HG03439 (cell line): ENCODE data around the gene HIPK1.
A peak's percentile ranks its signal among the peaks of the same experiment; 100 is the strongest.

Source experiments
- ATAC-seq: cut with Tn5 transposase; IDR thresholded peaks from one replicate; pipeline ENCODE4 v1.9.1; 2021; ENCODE audit warnings: mild to moderate bottlenecking, moderate library complexity; ENCODE audit not compliant: unreplicated experiment

HIPK1 gene

GRCh38 chr1:113913312-113913668, 15.8 kb upstream of the HIPK1 start:
- no peak for ATAC-seq

GRCh38 chr1:113913887-113914664, 15.0 kb upstream of the HIPK1 start:
- no peak for ATAC-seq

DNA sequence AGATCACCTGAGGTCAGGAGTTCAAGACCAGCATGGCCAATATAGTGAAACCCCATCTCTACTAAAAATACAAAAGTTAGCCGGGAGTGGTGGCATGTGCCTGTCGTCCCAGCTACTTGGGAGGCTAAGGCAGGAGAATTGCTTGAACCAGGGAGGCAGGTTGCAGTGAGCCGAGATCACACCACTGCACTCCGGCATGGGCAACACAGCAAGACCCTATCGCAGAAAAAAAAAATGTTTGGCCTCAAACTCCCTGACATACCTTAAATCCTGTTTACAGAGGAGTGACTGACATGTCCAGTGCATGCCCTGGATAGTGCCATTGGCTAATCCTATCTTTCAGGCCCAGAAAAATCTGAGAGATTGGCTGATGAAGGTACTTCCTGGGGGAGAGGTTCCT, 12.2 kb upstream of the HIPK1 start:
- no peak for ATAC-seq

GRCh38 chr1:113917400-113918082, 11.6 kb upstream of the HIPK1 start:
- no peak for ATAC-seq

GRCh38 chr1:113918243-113918642, 10.9 kb upstream of the HIPK1 start:
- no peak for ATAC-seq

DNA sequence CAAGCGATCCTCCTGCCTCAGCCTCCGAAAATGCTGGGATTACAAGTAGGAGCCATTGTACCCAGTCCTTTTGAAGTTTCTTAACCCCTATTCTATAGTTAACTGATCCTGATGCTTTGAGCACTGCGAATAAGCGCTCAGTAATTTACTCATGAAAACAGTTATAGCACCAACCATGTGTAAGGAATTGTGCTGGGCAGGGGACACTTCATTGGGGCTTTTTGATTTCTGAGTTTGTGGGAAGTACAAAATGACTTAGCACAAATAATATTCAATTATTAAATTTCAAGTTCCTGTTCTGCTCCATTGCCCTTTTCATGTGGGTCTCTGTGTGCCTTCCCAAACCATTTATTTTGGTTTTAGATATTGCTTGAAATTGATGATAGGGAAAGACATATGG, 6.2 kb upstream of the HIPK1 start:
- no peak for ATAC-seq

- no peak for ATAC-seq
These were observed 4.7 kb upstream of the HIPK1 start for GRCh38 chr1:113924473-113924872.

DNA sequence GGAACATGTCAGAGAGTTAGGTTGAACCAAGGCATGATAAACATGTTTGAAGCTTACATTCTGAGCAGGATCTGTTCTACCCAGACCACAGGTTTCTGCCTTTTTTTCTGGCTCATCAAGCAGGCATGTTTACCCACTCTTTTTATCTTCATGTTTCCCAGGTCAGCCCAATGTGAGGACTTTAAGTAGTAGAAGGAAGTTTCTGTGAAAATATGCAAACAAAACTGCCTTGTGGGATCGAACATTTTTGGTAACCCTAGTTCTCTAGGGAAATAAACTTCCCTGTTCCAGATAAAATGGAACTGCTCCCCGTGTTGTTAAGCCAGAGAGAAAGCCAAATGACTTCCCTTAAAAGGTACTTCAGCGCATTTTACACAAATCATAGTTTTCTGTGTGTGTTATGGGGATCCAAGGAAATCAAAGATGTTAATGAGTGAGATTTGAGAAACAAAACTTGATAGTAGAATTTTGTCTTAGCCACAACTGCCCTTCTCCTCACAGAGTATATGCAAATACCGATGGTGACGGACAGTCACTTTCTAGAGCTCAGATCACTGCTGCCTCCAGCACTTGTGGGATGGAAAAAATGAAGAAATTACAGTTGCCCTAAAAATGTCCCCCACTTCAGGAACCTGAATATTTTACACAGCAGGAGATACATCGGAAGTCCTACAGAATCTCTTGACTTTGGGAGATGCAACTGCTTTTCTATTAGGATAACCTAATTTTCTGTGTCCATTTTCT, 765 bp upstream of the HIPK1 start:
- no peak for ATAC-seq

DNA sequence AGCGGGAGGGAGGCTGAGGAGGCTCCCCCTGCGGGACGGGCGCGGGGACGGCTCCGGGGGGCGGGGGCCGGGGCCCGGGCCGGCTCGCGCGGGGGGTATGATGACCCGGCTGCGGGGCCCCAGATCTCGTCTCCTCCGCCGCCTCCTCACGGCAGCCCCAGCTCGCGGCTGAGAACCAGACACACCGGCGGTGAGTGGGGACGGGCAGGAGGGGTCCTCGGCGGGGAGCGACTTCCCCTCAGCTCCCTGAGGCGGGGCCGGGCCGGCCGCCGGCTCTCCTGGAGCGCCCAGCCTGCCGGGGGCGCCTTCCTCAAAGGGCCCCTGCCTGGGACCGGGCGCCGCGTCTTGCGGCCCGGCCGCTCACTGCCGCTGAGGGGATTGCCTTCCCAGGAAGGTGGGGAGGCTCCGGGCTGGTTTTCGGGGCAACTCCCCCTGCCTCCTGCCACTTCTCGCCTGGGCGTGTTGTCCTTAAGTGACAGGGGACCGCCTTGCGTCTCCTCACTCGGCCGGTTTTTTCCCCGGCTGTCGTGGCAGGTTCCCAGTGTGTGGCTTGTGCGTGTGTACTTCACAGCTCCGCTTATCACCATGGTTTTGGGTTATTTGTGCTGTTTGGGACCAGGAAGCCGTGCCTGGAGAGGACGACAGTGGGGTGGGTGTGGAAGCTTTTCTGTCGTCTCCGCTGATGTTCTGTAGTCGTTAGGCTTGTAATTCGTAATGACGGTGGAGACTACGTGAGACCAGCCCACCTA, 800 bp downstream of the HIPK1 start:
- ATAC-seq: peak; percentile 36

- peak; percentile 21 for ATAC-seq
These were observed 1.5 kb downstream of the HIPK1 start for GRCh38 chr1:113930499-113931161.

DNA sequence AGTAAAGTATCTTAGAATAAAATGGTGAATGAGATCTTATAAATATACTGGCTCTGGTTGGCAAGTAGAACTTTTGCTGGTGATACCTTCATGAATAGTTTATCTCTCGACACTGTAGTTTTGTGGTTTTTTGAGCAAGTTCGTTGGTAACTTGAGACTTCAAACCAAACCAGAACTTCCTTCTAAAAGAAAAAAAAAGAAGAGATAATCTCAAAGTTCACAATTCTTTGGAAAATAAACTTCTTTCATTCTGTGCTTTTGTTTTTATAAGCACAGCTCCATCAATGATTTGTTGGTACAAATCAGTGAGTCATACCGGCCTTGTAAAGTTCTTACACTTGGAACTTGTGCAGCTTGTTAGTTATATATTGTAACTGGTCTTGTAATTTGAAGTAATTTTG, 2.3 kb downstream of the HIPK1 start:
- no peak for ATAC-seq

- ATAC-seq: no peak
These were observed 4.9 kb downstream of the HIPK1 start for GRCh38 chr1:113934006-113934405.

GRCh38 chr1:113934511-113935055, 5.5 kb downstream of the HIPK1 start:
- ATAC-seq: no peak

- no peak for ATAC-seq
These were observed 6.1 kb downstream of the HIPK1 start for GRCh38 chr1:113935176-113935575.

GRCh38 chr1:113935970-113936369, 6.8 kb downstream of the HIPK1 start:
- ATAC-seq: no peak

- no peak for ATAC-seq
These were observed 8.0 kb downstream of the HIPK1 start for GRCh38 chr1:113937146-113937545.

GRCh38 chr1:113938192-113938591, 9.1 kb downstream of the HIPK1 start:
- ATAC-seq: no peak

DNA sequence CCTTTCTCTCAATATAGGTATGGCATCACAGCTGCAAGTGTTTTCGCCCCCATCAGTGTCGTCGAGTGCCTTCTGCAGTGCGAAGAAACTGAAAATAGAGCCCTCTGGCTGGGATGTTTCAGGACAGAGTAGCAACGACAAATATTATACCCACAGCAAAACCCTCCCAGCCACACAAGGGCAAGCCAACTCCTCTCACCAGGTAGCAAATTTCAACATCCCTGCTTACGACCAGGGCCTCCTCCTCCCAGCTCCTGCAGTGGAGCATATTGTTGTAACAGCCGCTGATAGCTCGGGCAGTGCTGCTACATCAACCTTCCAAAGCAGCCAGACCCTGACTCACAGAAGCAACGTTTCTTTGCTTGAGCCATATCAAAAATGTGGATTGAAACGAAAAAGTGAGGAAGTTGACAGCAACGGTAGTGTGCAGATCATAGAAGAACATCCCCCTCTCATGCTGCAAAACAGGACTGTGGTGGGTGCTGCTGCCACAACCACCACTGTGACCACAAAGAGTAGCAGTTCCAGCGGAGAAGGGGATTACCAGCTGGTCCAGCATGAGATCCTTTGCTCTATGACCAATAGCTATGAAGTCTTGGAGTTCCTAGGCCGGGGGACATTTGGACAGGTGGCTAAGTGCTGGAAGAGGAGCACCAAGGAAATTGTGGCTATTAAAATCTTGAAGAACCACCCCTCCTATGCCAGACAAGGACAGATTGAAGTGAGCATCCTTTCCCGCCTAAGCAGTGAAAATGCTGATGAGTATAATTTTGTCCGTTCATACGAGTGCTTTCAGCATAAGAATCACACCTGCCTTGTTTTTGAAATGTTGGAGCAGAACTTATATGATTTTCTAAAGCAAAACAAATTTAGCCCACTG, 11.5 kb downstream of the HIPK1 start:
- ATAC-seq: no peak

- no peak for ATAC-seq
These were observed 12.1 kb downstream of the HIPK1 start for GRCh38 chr1:113941245-113941559.

DNA sequence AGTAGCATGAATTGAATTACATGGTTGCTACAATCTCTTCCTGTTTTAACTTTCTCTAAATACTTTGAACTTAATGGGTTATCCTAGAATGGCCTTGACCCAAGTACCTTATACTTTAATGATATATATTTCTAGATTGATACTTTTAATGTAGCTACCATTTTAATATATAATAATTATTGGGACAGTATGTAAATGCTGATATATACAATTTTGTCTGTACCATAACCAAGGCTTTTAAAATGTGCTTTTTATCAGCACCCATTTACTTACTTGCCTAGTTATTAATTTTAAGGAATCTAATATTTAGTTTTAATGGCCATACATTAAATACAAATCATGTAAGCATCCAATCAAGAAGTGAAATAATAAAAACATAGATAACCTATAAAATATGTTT, 13.4 kb downstream of the HIPK1 start:
- ATAC-seq: no peak
